WTC11 (cell line): ENCODE measurements around the gene SLC48A1. TPM values are rescaled to one million over a fixed set of nuclear protein-coding genes. Genes with fewer than 3 reads are reported as not detected.

ENCODE experiments used
- ATAC-seq: fragments of 200-7000 bp; cut with Tn5 transposase; 2 replicates; pipeline ENCODE4 v1.10.0; 2021; ENCODE audit warnings: mild to moderate bottlenecking, moderate library complexity
- CTCF ChIA-PET: fragments of 300-600 bp; sonication (Branson Sonifier 250); formaldehyde crosslinking; loops from one replicate; lab custom pipeline; 2021; ENCODE audit warnings: antibody characterized with exemption; lab: Charles Lee
- POLR2A ChIA-PET: fragments of 350-600 bp; sonication (Branson Sonifier 250); formaldehyde crosslinking; loops from one replicate; lab custom pipeline; 2021; ENCODE audit warnings: antibody characterized with exemption; lab: Charles Lee
- DNase-seq: peaks from one replicate; pipeline ENCODE4 v3.0.0; 2021; ENCODE audit warnings: low spot score
- H3K27ac Mint-ChIP-seq: 2 replicates; pipeline ENCODE4 v1.8.0; 2021; ENCODE audit warnings: mixed read lengths
- H3K27me3 Mint-ChIP-seq: 2 replicates; pipeline ENCODE4 v1.8.0; 2021; ENCODE audit warnings: low read depth, mild to moderate bottlenecking, moderate library complexity, mixed read lengths
- H3K36me3 Mint-ChIP-seq: 2 replicates; pipeline ENCODE4 v1.8.0; 2021; ENCODE audit warnings: mixed read lengths
- H3K4me1 Mint-ChIP-seq: 2 replicates; pipeline ENCODE4 v1.8.0; 2022; ENCODE audit warnings: mixed read lengths
- H3K4me3 Mint-ChIP-seq: 2 replicates; pipeline ENCODE4 v1.8.0; 2021; ENCODE audit warnings: mild to moderate bottlenecking, moderate library complexity, mixed read lengths
- H3K9me3 Mint-ChIP-seq: 2 replicates; pipeline ENCODE4 v1.8.0; 2021; ENCODE audit warnings: mixed read lengths
- ATF6 ChIP-seq: sonication (generic); formaldehyde crosslinking; IDR thresholded peaks from 2 replicates; pipeline ENCODE4 v1.8.1; 2023; ENCODE audit warnings: mild to moderate bottlenecking, missing genetic modification reagents
- EMX1 ChIP-seq: fragments of 250-450 bp; sonication (Bioruptor Pico); IDR thresholded peaks from 2 replicates; pipeline ENCODE4 v1.8.0; 2021; ENCODE audit warnings: mild to moderate bottlenecking
- ESRRA ChIP-seq: sonication (generic); formaldehyde crosslinking; IDR thresholded peaks from 2 replicates; pipeline ENCODE4 v1.8.1; 2022; ENCODE audit warnings: mild to moderate bottlenecking, missing genetic modification reagents, borderline replicate concordance
- FOXJ3 ChIP-seq: sonication (generic); formaldehyde crosslinking; IDR thresholded peaks from 2 replicates; pipeline ENCODE4 v1.9.0; 2021; ENCODE audit warnings: missing genetic modification reagents, mild to moderate bottlenecking, borderline replicate concordance
- FOXP4 ChIP-seq: sonication (generic); formaldehyde crosslinking; IDR thresholded peaks from 2 replicates; pipeline ENCODE4 v1.8.0; 2022; ENCODE audit warnings: mild to moderate bottlenecking, missing genetic modification reagents
- GABPB1 ChIP-seq: sonication (generic); formaldehyde crosslinking; IDR thresholded peaks from 2 replicates; pipeline ENCODE4 v1.8.1; 2023; ENCODE audit warnings: mild to moderate bottlenecking, missing genetic modification reagents
- GRHL2 ChIP-seq: fragments of 250-450 bp; sonication (Bioruptor Pico); IDR thresholded peaks from 2 replicates; pipeline ENCODE4 v1.8.0; 2022; ENCODE audit warnings: mild to moderate bottlenecking, moderate library complexity; ENCODE audit not compliant: insufficient replicate concordance, severe bottlenecking
- IRF1 ChIP-seq: sonication (generic); formaldehyde crosslinking; IDR thresholded peaks from 2 replicates; pipeline ENCODE4 v1.8.0; 2023; ENCODE audit warnings: missing genetic modification reagents
- KAT7 ChIP-seq: sonication (generic); formaldehyde crosslinking; IDR thresholded peaks from 2 replicates; pipeline ENCODE4 v1.8.1; 2023; ENCODE audit warnings: missing genetic modification reagents, mild to moderate bottlenecking, borderline replicate concordance
- MXD4 ChIP-seq: fragments of 250-450 bp; sonication (Bioruptor Pico); IDR thresholded peaks from 2 replicates; pipeline ENCODE4 v1.8.0; 2021; ENCODE audit warnings: mild to moderate bottlenecking, moderate library complexity, borderline replicate concordance
- NFATC4 ChIP-seq: fragments of 250-450 bp; sonication (Bioruptor Pico); IDR thresholded peaks from 2 replicates; pipeline ENCODE4 v1.9.0; 2021; ENCODE audit warnings: mild to moderate bottlenecking
- TCF7 ChIP-seq: sonication (generic); formaldehyde crosslinking; IDR thresholded peaks from 2 replicates; pipeline ENCODE4 v1.8.0; 2022; ENCODE audit warnings: mild to moderate bottlenecking, low read depth, missing genetic modification reagents, moderate library complexity
- TEAD1 ChIP-seq: sonication (generic); formaldehyde crosslinking; IDR thresholded peaks from 2 replicates; pipeline ENCODE4 v1.8.0; 2022; ENCODE audit warnings: mild to moderate bottlenecking, missing genetic modification reagents
- TEAD4 ChIP-seq: sonication (generic); formaldehyde crosslinking; IDR thresholded peaks from 2 replicates; pipeline ENCODE4 v1.8.0; 2022; ENCODE audit warnings: mild to moderate bottlenecking, missing genetic modification reagents
- TP53 ChIP-seq: sonication (generic); formaldehyde crosslinking; IDR thresholded peaks from 2 replicates; pipeline ENCODE4 v1.8.1; 2023; ENCODE audit warnings: mild to moderate bottlenecking, missing genetic modification reagents
- USF1 ChIP-seq: sonication (generic); formaldehyde crosslinking; IDR thresholded peaks from 2 replicates; pipeline ENCODE4 v1.8.0; 2022; ENCODE audit warnings: mild to moderate bottlenecking, missing genetic modification reagents
- USF2 ChIP-seq: sonication (generic); formaldehyde crosslinking; IDR thresholded peaks from 2 replicates; pipeline ENCODE4 v1.8.1; 2023; ENCODE audit warnings: mild to moderate bottlenecking, missing genetic modification reagents, moderate library complexity
- ZNF281 ChIP-seq: sonication (generic); formaldehyde crosslinking; IDR thresholded peaks from 2 replicates; pipeline ENCODE4 v1.8.0; 2023; ENCODE audit warnings: mild to moderate bottlenecking, missing genetic modification reagents
- ZNF396 ChIP-seq: fragments of 250-450 bp; sonication (Bioruptor Pico); IDR thresholded peaks from 2 replicates; pipeline ENCODE4 v1.8.0; 2021; ENCODE audit warnings: mild to moderate bottlenecking, moderate library complexity, borderline replicate concordance
- ZNF423 ChIP-seq: fragments of 250-450 bp; sonication (Bioruptor Pico); IDR thresholded peaks from 2 replicates; pipeline ENCODE4 v2.1.2; 2022; ENCODE audit warnings: mild to moderate bottlenecking, moderate library complexity
- ZNF671 ChIP-seq: fragments of 250-450 bp; sonication (Bioruptor Pico); IDR thresholded peaks from 2 replicates; pipeline ENCODE4 v1.8.0; 2021; ENCODE audit warnings: mild to moderate bottlenecking
- total RNA-seq: library from RNA; stranded (reverse); gene quantifications from 3 replicates; pipeline ENCODE4 v1.2.3, GENCODE V29; 2021
- TF ChIP-seq, protein P1 (sequence below): sonication (generic); formaldehyde crosslinking; IDR thresholded peaks from 2 replicates; pipeline ENCODE4 v1.8.0; 2022; ENCODE audit warnings: missing genetic modification reagents

The SLC48A1 gene
- total RNA-seq, 1 experiment from 2014 or later = 13.8 TPM

DNA sequence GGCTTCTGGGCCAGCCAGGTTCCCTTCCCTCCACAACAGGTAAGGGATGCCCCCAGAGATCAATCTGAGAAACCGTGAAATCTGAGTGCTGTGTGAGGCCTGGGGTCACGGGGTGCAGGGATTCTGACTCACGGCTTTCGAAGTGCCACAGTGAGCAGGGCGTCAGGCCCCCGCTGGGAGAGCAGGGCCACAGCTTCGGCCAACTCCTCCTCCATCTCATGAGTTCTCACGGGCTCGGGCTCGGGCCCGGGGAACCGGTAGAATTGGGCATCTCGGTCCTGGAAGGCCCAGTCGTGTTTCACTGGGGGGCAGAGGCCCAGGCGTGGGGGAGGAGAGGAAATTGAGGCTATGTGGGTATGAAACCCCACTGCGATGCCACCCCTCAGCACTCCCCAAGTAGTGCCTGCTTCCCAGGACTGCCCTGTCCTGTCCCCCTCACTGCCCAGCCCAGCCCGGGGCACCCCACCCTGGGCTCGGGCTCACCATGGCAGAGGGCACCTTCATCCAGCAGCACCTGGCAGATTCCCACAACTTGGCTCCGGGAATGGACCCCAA lies 22.0 kb upstream of the SLC48A1 start (continued):
- TF ChIP-seq ZNF281 (CRISPR knock-in tag) = no peak
- no peak for TF ChIP-seq IRF1 (CRISPR knock-in tag)
- no peak for TF ChIP-seq TEAD1
- no peak for TF ChIP-seq ATF6 (CRISPR knock-in tag)
- no peak for TF ChIP-seq TEAD4 (CRISPR knock-in tag)
- no peak for TF ChIP-seq USF2 (CRISPR knock-in tag)
- TF ChIP-seq EMX1 (CRISPR knock-in tag) = no peak
- TF ChIP-seq ZNF671 (CRISPR knock-in tag) = no peak

- TF ChIP-seq FOXP4 (CRISPR knock-in tag) (no peak), ATF6 (CRISPR knock-in tag) (no peak), ZNF671 (CRISPR knock-in tag) (no peak), TCF7 (no peak), ESRRA (CRISPR knock-in tag) (no peak), FOXJ3 (CRISPR knock-in tag) (no peak), USF1 (no peak), ZNF396 (no peak), TP53 (CRISPR knock-in tag) (no peak), KAT7 (no peak), GRHL2 (no peak), NFATC4 (CRISPR knock-in tag) (no peak), MXD4 (CRISPR knock-in tag) (no peak), GABPB1 (no peak), ZNF423 (CRISPR knock-in tag) (no peak)
- TF ChIP-seq, protein P1, sequence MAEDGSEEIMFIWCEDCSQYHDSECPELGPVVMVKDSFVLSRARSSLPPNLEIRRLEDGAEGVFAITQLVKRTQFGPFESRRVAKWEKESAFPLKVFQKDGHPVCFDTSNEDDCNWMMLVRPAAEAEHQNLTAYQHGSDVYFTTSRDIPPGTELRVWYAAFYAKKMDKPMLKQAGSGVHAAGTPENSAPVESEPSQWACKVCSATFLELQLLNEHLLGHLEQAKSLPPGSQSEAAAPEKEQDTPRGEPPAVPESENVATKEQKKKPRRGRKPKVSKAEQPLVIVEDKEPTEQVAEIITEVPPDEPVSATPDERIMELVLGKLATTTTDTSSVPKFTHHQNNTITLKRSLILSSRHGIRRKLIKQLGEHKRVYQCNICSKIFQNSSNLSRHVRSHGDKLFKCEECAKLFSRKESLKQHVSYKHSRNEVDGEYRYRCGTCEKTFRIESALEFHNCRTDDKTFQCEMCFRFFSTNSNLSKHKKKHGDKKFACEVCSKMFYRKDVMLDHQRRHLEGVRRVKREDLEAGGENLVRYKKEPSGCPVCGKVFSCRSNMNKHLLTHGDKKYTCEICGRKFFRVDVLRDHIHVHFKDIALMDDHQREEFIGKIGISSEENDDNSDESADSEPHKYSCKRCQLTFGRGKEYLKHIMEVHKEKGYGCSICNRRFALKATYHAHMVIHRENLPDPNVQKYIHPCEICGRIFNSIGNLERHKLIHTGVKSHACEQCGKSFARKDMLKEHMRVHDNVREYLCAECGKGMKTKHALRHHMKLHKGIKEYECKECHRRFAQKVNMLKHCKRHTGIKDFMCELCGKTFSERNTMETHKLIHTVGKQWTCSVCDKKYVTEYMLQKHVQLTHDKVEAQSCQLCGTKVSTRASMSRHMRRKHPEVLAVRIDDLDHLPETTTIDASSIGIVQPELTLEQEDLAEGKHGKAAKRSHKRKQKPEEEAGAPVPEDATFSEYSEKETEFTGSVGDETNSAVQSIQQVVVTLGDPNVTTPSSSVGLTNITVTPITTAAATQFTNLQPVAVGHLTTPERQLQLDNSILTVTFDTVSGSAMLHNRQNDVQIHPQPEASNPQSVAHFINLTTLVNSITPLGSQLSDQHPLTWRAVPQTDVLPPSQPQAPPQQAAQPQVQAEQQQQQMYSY (CRISPR knock-in tag) = no peak
- POLR2A ChIA-PET = no interaction called here
- H3K4me1 Mint-ChIP-seq = peaks cover 55% of the 10 kb centered on the region
- CTCF ChIA-PET = interaction anchor here (1.0 to 10.5 kb wide), 4 partner anchors 9 to 87 kb away, joined by 4 to 173 read pairs (median 86); no protein-coding TSS in a partner anchor
- DNase-seq (no peak), ATAC-seq (no peak)
- no peak overlapping the region for H3K4me3 Mint-ChIP-seq
- no peaks in the 10 kb centered on the region; the same call in 1 of the 2 replicates for H3K27me3 Mint-ChIP-seq
- no peaks in the 10 kb centered on the region for H3K36me3 Mint-ChIP-seq
- no peak overlapping the region for H3K27ac Mint-ChIP-seq
- no peaks in the 10 kb centered on the region for H3K9me3 Mint-ChIP-seq
These were observed 21.5 kb upstream of the SLC48A1 start for GRCh38 chr12:47751561-47751960.
